Panc1 (cell line): ENCODE measurements around the gene LUC7L2. TPM values are rescaled to one million over a fixed set of nuclear protein-coding genes. Genes with fewer than 3 reads are reported as not detected.

ENCODE experiments used
- ATAC-seq: fragments of 200-7000 bp; cut with Tn5 transposase; 2 replicates; pipeline ENCODE4 v1.9.1; 2020; ENCODE audit warnings: mild to moderate bottlenecking, moderate library complexity
- BruUV-seq: library from RNA; stranded (reverse); fragments of 400-500 nt; replicated peaks from 2 replicates; lab custom pipeline; 2021; lab: Mats Ljungman, UMichigan
- CTCF ChIA-PET: fragments of 300-600 bp; sonication (Branson Sonifier 250); formaldehyde crosslinking; loops from one replicate; lab custom pipeline; 2022; ENCODE audit warnings: antibody characterized with exemption; lab: Charles Lee
- POLR2A ChIA-PET: fragments of 300-600 bp; sonication (Branson Sonifier 250); formaldehyde crosslinking; loops from one replicate; lab custom pipeline; 2022; ENCODE audit warnings: antibody characterized with exemption; lab: Charles Lee
- DNase-seq: peaks from one replicate; pipeline ENCODE4 v3.0.0-alpha.2; 2010; ENCODE audit warnings: low read depth, low spot score
- H3K27ac ChIP-seq: 2 replicates; pipeline ENCODE4 v1.5.1; 2011; ENCODE audit warnings: mild to moderate bottlenecking, low read length, inconsistent platforms
- H3K27me3 ChIP-seq: fragments of 200-500 bp; sonication (Bioruptor generic); 2 replicates; pipeline ENCODE4 v1.6.0; 2014; ENCODE audit warnings: low read length, inconsistent platforms; ENCODE audit not compliant: control insufficient read depth, insufficient read depth
- H3K36me3 ChIP-seq: fragments of 200-500 bp; sonication (Bioruptor generic); 2 replicates; pipeline ENCODE4 v1.5.1; 2014; ENCODE audit warnings: inconsistent platforms, mild to moderate bottlenecking, low read length, moderate library complexity; ENCODE audit not compliant: control insufficient read depth, insufficient read depth
- H3K4me1 ChIP-seq: 2 replicates; pipeline ENCODE4 v1.5.1; 2011; ENCODE audit warnings: inconsistent platforms, mild to moderate bottlenecking, low read length, moderate library complexity; ENCODE audit not compliant: control insufficient read depth, insufficient read depth
- H3K4me3 ChIP-seq, 2 experiments: 2 replicates each; pipeline ENCODE4 v1.5.1; 2011 to 2012; ENCODE audit warnings: low read depth in 2 of 2, low read length in 2 of 2, mild to moderate bottlenecking in 2 of 2, inconsistent platforms in 1 of 2, moderate library complexity in 1 of 2
- H3K9me3 ChIP-seq: fragments of 200-500 bp; sonication (Bioruptor generic); 2 replicates; pipeline ENCODE4 v1.5.1; 2014; ENCODE audit warnings: low read depth, mild to moderate bottlenecking, inconsistent platforms, low read length, moderate library complexity; ENCODE audit not compliant: control insufficient read depth, insufficient read depth
- POLR2AphosphoS5 ChIP-seq: IDR thresholded peaks from 2 replicates; pipeline ENCODE4 v1.6.1; 2012; ENCODE audit warnings: mild to moderate bottlenecking, low read depth, low read length, moderate library complexity
- SIN3A ChIP-seq: IDR thresholded peaks from 2 replicates; pipeline ENCODE4 v1.6.1; 2012; ENCODE audit warnings: low read depth, mild to moderate bottlenecking, low read length, moderate library complexity, borderline replicate concordance; ENCODE audit not compliant: insufficient read depth
- TCF7L2 ChIP-seq: IDR thresholded peaks from 2 replicates; pipeline ENCODE4 v1.6.1; 2011; ENCODE audit warnings: mild to moderate bottlenecking, low read depth, low read length, inconsistent platforms
- in situ Hi-C: cut with HindIII; loops from 2 replicates; pipeline ENCODE4 v1.10.0; 2016; ENCODE audit warnings: low sequenced_read_pairs, low pct_unique_long_range_greater_than_20kb
- intact Hi-C: fragments of 100-400 bp; cut with micrococcal nuclease; formaldehyde crosslinking; loops from one replicate; pipeline ENCODE4 v1.10.0; 2022; ENCODE audit not compliant: unreplicated experiment
- total RNA-seq: library from RNA; stranded (reverse); gene quantifications from one replicate; pipeline ENCODE4 v1.2.1, GENCODE V29; 2021; ENCODE audit not compliant: unreplicated experiment
- TF ChIP-seq, protein P1 (sequence below), 2 experiments: IDR thresholded peaks; 2 replicates each; pipeline ENCODE4 v1.6.1; 2011 to 2012; ENCODE audit warnings: low read depth in 2 of 2, control low read depth in 1 of 2, low read length in 1 of 2, mild to moderate bottlenecking in 1 of 2, moderate library complexity in 1 of 2; ENCODE audit not compliant: insufficient read depth in 1 of 2
- TF ChIP-seq, protein P2 (sequence below): fragments of 450-650 bp; IDR thresholded peaks from 2 replicates; pipeline ENCODE4 v1.5.1; 2017; ENCODE audit warnings: mild to moderate bottlenecking

Gene LUC7L2
- total RNA-seq, 1 experiment from 2014 or later, result 110 TPM

DNA sequence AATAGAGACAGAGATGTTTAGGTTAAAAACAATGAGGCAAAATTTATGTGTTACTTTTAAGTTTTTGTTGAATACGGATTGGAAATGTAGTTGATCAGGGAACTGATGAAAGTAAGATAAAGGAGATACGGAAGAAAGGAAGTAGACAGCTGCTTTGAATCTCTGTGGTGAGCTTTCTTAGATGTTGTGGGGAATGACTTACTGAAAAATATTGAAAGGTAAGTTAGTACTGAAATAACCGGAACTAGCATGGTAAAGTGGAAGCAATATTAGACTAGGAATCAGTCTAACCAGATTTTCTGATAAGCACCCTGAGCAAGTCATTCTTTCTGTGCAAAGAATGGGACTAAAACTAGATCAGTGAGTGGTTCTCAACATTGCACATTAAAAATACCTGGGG lies 34.8 kb downstream of the LUC7L2 start:
- CTCF ChIA-PET, result interaction anchor here (0.7 kb wide), 1 partner anchor 68 kb away, joined by 4 read pairs; no protein-coding TSS in a partner anchor
- ATAC-seq, result no peak
- H3K27me3 ChIP-seq, result no peaks in the 10 kb centered on the region
- intact Hi-C loops (no loop called here), in situ Hi-C loops (no loop called here)
- peaks cover 5% of the 10 kb centered on the region; the same call in 1 of the 2 replicates for H3K4me1 ChIP-seq
- no TSS peak for BruUV-seq
- H3K4me3 ChIP-seq, result no peak overlapping the region
- POLR2A ChIA-PET, result interaction anchor here (0.6 kb wide), 1 partner anchor 20 kb away, joined by 3 read pairs; no protein-coding TSS in a partner anchor
- H3K27ac ChIP-seq, result no peak overlapping the region
- no peaks in the 10 kb centered on the region for H3K9me3 ChIP-seq
- DNase-seq, result no peak
- TF ChIP-seq, protein P1, sequence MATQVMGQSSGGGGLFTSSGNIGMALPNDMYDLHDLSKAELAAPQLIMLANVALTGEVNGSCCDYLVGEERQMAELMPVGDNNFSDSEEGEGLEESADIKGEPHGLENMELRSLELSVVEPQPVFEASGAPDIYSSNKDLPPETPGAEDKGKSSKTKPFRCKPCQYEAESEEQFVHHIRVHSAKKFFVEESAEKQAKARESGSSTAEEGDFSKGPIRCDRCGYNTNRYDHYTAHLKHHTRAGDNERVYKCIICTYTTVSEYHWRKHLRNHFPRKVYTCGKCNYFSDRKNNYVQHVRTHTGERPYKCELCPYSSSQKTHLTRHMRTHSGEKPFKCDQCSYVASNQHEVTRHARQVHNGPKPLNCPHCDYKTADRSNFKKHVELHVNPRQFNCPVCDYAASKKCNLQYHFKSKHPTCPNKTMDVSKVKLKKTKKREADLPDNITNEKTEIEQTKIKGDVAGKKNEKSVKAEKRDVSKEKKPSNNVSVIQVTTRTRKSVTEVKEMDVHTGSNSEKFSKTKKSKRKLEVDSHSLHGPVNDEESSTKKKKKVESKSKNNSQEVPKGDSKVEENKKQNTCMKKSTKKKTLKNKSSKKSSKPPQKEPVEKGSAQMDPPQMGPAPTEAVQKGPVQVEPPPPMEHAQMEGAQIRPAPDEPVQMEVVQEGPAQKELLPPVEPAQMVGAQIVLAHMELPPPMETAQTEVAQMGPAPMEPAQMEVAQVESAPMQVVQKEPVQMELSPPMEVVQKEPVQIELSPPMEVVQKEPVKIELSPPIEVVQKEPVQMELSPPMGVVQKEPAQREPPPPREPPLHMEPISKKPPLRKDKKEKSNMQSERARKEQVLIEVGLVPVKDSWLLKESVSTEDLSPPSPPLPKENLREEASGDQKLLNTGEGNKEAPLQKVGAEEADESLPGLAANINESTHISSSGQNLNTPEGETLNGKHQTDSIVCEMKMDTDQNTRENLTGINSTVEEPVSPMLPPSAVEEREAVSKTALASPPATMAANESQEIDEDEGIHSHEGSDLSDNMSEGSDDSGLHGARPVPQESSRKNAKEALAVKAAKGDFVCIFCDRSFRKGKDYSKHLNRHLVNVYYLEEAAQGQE (IDR thresholded peaks at IDR 0.05; ENCODE audit: insufficient read depth in 1 of 2, low read depth in 2 of 2, low read length in 1 of 2), result no peak
- TF ChIP-seq SIN3A (no peak), POLR2AphosphoS5 (no peak), TCF7L2 (no peak)
- TF ChIP-seq, protein P2, sequence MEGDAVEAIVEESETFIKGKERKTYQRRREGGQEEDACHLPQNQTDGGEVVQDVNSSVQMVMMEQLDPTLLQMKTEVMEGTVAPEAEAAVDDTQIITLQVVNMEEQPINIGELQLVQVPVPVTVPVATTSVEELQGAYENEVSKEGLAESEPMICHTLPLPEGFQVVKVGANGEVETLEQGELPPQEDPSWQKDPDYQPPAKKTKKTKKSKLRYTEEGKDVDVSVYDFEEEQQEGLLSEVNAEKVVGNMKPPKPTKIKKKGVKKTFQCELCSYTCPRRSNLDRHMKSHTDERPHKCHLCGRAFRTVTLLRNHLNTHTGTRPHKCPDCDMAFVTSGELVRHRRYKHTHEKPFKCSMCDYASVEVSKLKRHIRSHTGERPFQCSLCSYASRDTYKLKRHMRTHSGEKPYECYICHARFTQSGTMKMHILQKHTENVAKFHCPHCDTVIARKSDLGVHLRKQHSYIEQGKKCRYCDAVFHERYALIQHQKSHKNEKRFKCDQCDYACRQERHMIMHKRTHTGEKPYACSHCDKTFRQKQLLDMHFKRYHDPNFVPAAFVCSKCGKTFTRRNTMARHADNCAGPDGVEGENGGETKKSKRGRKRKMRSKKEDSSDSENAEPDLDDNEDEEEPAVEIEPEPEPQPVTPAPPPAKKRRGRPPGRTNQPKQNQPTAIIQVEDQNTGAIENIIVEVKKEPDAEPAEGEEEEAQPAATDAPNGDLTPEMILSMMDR, result no peak
- H3K36me3 ChIP-seq, result peaks cover 16% of the 10 kb centered on the region

DNA sequence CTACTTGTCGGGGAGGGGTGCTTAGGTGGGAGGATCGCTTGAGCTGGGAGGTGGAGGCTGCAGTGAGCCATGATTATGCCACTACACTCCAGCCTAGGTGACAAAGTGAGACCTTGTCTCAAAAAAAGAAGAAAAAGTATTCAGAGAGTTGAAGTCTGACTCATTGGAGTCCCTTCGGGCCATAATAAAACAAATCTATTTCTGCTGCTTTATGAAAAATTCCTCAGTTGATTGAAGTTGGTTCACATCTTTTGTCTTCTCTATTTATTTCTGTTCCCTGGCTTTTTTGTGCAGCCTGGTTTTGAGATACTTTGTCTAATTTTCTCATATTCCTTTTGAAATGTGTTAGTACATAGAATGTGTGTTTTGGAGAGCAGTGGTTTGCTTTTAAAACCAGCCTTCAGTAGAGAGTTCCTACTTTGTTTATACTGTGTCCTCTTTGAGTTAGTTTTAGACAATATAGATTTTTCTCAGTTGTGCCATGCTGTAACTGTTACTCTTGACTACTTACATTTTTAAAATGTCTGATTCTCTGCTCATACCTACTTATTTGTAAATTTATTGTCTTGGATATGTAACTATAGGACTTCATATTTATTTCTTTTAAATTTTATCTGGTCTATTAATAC lies 36.7 kb downstream of the LUC7L2 start:
- in situ Hi-C loops (no loop called here), intact Hi-C loops (no loop called here)
- ATAC-seq (no peak), DNase-seq (no peak)
- Histone ChIP-seq H3K36me3 (peaks cover 26% of the 10 kb centered on the region), H3K9me3 (no peaks in the 10 kb centered on the region), H3K4me3 (no peak overlapping the region), H3K27ac (no peak overlapping the region), H3K4me1 (peaks cover 5% of the 10 kb centered on the region; the same call in 1 of the 2 replicates), H3K27me3 (no peaks in the 10 kb centered on the region)
- no TSS peak for BruUV-seq
- ChIA-PET CTCF (interaction anchor here (0.7 kb wide), 1 partner anchor 32 kb away, joined by 3 read pairs; no protein-coding TSS in a partner anchor), POLR2A (no interaction called here)
- TF ChIP-seq, protein P1 (IDR thresholded peaks at IDR 0.05; ENCODE audit: insufficient read depth in 1 of 2, low read depth in 2 of 2, low read length in 1 of 2), result no peak
- TF ChIP-seq SIN3A, result no peak
- TF ChIP-seq POLR2AphosphoS5, result no peak
- no peak for TF ChIP-seq TCF7L2
- TF ChIP-seq, protein P2, result no peak
